ENCODE data around the gene ERBB4.

The ERBB4 gene

DNA sequence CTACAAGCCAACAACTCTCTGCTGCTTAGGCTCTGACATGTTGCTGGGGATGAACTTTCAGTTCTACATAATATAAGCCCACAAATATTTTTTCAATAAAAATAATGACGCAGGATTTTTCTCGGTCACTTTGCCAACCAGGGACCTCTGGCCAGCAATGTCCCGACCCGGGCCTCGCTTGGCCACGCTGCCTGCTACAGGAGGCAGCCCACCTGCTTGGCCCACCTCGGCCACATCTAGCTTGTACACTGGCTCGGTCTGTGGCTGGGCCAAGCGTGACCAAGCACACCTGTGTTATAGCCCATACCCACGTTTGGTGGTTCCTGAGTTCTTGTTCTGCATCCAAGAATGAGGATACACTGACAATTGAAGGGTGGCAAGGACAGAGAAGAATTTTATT is 1208.7 kb downstream of the ERBB4 start:
- DNase-seq (ENCODE audit: low spot score) = no peak

DNA sequence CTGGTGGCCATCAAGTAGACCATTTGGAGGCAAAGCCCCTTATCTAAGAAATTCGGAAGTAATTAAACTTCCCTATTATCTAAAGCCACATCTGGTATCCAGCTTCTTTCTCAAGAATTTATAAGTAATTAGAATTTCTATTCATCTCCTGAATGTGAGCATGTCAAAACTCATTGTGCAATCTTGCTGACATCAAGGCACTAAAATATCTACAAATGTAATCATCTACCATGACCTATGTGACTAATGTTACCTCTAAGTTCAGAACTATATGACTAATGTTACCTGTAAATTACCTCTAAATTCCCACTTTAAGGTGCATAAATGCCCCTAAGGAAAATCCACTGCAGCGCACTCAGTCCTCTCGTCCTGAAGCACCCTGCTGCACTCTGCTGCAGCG is 1209.2 kb downstream of the ERBB4 start:
- no peak for DNase-seq (ENCODE audit: low spot score)

DNA sequence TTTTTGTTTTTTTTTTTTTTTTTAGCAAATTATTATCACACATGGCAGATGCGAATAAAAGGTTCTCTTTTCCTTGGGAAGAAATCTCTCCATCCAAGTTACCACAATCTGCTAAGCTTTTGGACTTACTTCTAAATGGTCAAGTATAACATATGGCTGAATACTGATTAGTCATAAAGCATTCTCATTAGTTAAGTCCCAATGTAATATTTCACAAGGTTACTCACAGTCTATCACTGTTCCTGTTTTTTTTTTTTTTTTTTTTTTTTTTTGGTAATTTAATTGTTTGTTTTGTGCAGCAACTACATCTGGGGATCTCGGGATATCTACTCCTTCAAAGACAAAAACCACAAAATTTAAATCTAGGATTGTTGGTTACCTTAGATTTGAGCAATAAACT is 1210.5 kb downstream of the ERBB4 start:
- DNase-seq (ENCODE audit: low spot score) = no peak
